T-cell (primary cell): Measurements from ENCODE around the gene CLECL1. TPM values are rescaled to one million over a fixed set of nuclear protein-coding genes. Genes with fewer than 3 reads are reported as not detected.

Experiments used
- ATAC-seq, 4 experiments: fragments of 200-7000 bp in 3 of 4; fragments of 150-1000 bp in 1 of 4; cut with Tn5 transposase; replicated peaks in 1 of 4; 1 replicate in 3 of 4; 2 replicates in 1 of 4; pipeline ENCODE4 v1.10.0; 2021; ENCODE audit warnings: moderate library complexity in 3 of 4, mild to moderate bottlenecking in 2 of 4, moderate number of reproducible peaks in 1 of 4
- CTCF ChIA-PET, 2 donors: fragments of 300-600 bp; sonication (Branson Sonifier 250); formaldehyde crosslinking; loops; one replicate each; lab custom pipeline; 2022; ENCODE audit warnings: antibody characterized with exemption in 2 of 2; lab: Charles Lee
- POLR2A ChIA-PET, 2 donors: fragments of 300-600 bp; sonication (Branson Sonifier 250); formaldehyde crosslinking; loops; one replicate each; lab custom pipeline; 2022; ENCODE audit warnings: antibody characterized with exemption in 2 of 2; lab: Charles Lee
- DNase-seq, 35 experiments: peaks; one replicate each; pipeline versions ENCODE4 v3.0.0 to v3.0.0-alpha.2; 2013 to 2023
- H3K27ac ChIP-seq: one replicate; pipeline ENCODE4 v1.5.1; 2013; ENCODE audit warnings: low read length
- H3K27me3 ChIP-seq, 2 experiments: replicated peaks in 1 of 2; 1 replicate in 1 of 2; 2 replicates in 1 of 2; pipeline versions ENCODE4 v1.6.1 to v1.7.0; 2013; ENCODE audit warnings: low read length in 1 of 2, mixed read lengths in 1 of 2; ENCODE audit not compliant: control insufficient read depth in 2 of 2, insufficient read depth in 2 of 2; ENCODE audit errors: extremely low read depth in 1 of 2
- H3K36me3 ChIP-seq, 2 donors: 1 replicate in 1 of 2; 2 replicates in 1 of 2; pipeline versions ENCODE4 v1.6.1 to v1.7.0; 2013; ENCODE audit warnings: low read length in 1 of 2; ENCODE audit not compliant: control insufficient read depth in 2 of 2, insufficient read depth in 1 of 2; ENCODE audit errors: extremely low read depth in 1 of 2
- H3K4me1 ChIP-seq, 2 experiments: 1 replicate in 1 of 2; 2 replicates in 1 of 2; pipeline versions ENCODE4 v1.6.1 to v1.7.0; 2013; ENCODE audit warnings: low read length in 2 of 2, mixed read lengths in 1 of 2; ENCODE audit not compliant: insufficient read depth in 2 of 2, control insufficient read depth in 1 of 2; ENCODE audit errors: extremely low read depth in 1 of 2
- H3K4me3 ChIP-seq, 2 donors: 1 replicate in 1 of 2; 2 replicates in 1 of 2; pipeline versions ENCODE4 v1.5.1 to v1.7.0; 2013; ENCODE audit warnings: mild to moderate bottlenecking in 2 of 2, low read length in 1 of 2, moderate library complexity in 1 of 2; ENCODE audit not compliant: control insufficient read depth in 1 of 2; ENCODE audit errors: extremely low read depth in 1 of 2
- H3K9me3 ChIP-seq: 2 replicates; pipeline ENCODE4 v1.7.0; 2013
- H3K27ac Mint-ChIP-seq, 2 donors: one replicate each; pipeline ENCODE4 v1.8.0; 2020 to 2021; ENCODE audit warnings: mild to moderate bottlenecking in 2 of 2, mixed read lengths in 2 of 2
- H3K27me3 Mint-ChIP-seq, 2 donors: one replicate each; pipeline ENCODE4 v1.8.0; 2021 to 2022; ENCODE audit warnings: mixed read lengths in 2 of 2
- H3K36me3 Mint-ChIP-seq: one replicate; pipeline ENCODE4 v1.8.0; 2021; ENCODE audit warnings: mixed read lengths
- H3K4me1 Mint-ChIP-seq, 3 donors: one replicate each; pipeline ENCODE4 v1.8.0; 2020 to 2022; ENCODE audit warnings: mixed read lengths in 3 of 3, mild to moderate bottlenecking in 1 of 3
- H3K4me3 Mint-ChIP-seq, 3 donors: one replicate each; pipeline ENCODE4 v1.8.0; 2020 to 2022; ENCODE audit warnings: mild to moderate bottlenecking in 3 of 3, mixed read lengths in 3 of 3, moderate library complexity in 3 of 3
- H3K9me3 Mint-ChIP-seq, 3 donors: one replicate each; pipeline ENCODE4 v1.8.0; 2020 to 2022; ENCODE audit warnings: mixed read lengths in 3 of 3
- WGBS: methylation state at CpG from one replicate; pipeline ENCODE4 v1.1.5; 2013; ENCODE audit warnings: missing lambda C conversion rate; ENCODE audit not compliant: insufficient coverage; 5-methylcytosine and 5-hydroxymethylcytosine counted together
- total RNA-seq, 35 experiments: library from RNA in 6 of 35; stranded (reverse) in 6 of 35; fragments of 120-200 nt in 1 of 35; gene quantifications; one replicate each; pipeline versions ENCODE4 v1.2.1 to v1.2.4 and lab custom pipeline; 2013 to 2026

The CLECL1 gene
- total RNA-seq, 5 donors from 2014 or later (not counting 1 experiment from before 2014, with no cell fraction given), result 1.1 to 4.4 (median 2.9) TPM

- Histone ChIP-seq H3K4me3 (no peak overlapping the region), H3K9me3 (no peaks in the 10 kb centered on the region), H3K27ac (no peak overlapping the region), H3K4me1 (peaks cover 3 to 5% of the 10 kb centered on the region in 2 experiments), H3K36me3 (no peaks in the 10 kb centered on the region), H3K27me3 (no peaks in the 10 kb centered on the region)
- H3K4me3 Mint-ChIP-seq, result no peak overlapping the region
- CTCF ChIA-PET, result interaction anchor here in 1 of 2 donors (0.6 to 0.7 kb wide), 2 partner anchors 15 to 127 kb away, joined by 3 to 4 read pairs; no protein-coding TSS in a partner anchor
- H3K9me3 Mint-ChIP-seq, result no peaks in the 10 kb centered on the region
- no peaks in the 10 kb centered on the region for H3K27me3 Mint-ChIP-seq
- POLR2A ChIA-PET, result no interaction called here
- peaks cover 10 to 20% (median 15%) of the 10 kb centered on the region in 3 donors for H3K4me1 Mint-ChIP-seq
- H3K27ac Mint-ChIP-seq, result no peak overlapping the region
- no peaks in the 10 kb centered on the region for H3K36me3 Mint-ChIP-seq
- no peak for DNase-seq
- no peak for ATAC-seq
These were observed 3.8 kb downstream of the CLECL1 start for GRCh38 chr12:9729082-9729481.

GRCh38 chr12:9727813-9728212, 5.1 kb downstream of the CLECL1 start:
- ChIA-PET CTCF (interaction anchor here (0.6 to 1.6 kb wide), 2 partner anchors 15 to 20 kb away, joined by 3 to 5 read pairs; no protein-coding TSS in a partner anchor), POLR2A (interaction anchor here in 1 of 2 donors (0.6 kb wide), 1 partner anchor 468 kb away, joined by 6 read pairs; no protein-coding TSS in a partner anchor)
- Histone ChIP-seq H3K27ac (no peak overlapping the region), H3K4me3 (no peak overlapping the region), H3K27me3 (no peaks in the 10 kb centered on the region), H3K36me3 (no peaks in the 10 kb centered on the region), H3K9me3 (no peaks in the 10 kb centered on the region), H3K4me1 (peaks cover under 1 to 2% of the 10 kb centered on the region in 2 experiments)
- H3K36me3 Mint-ChIP-seq, result peaks cover 3% of the 10 kb centered on the region
- no peak overlapping the region for H3K4me3 Mint-ChIP-seq
- H3K9me3 Mint-ChIP-seq, result no peaks in the 10 kb centered on the region
- peaks cover 0 to 4% of the 10 kb centered on the region in 2 donors for H3K27me3 Mint-ChIP-seq
- WGBS, result no CpG with 5 or more reads among the region's 1 CpG
- ATAC-seq (no peak), DNase-seq (no peak)
- H3K27ac Mint-ChIP-seq, result no peak overlapping the region
- peaks cover 10 to 14% (median 14%) of the 10 kb centered on the region in 3 donors for H3K4me1 Mint-ChIP-seq

GRCh38 chr12:9725213-9725870, 7.6 kb downstream of the CLECL1 start:
- Mint-ChIP-seq H3K4me1 (peaks cover 3 to 15% (median 15%) of the 10 kb centered on the region in 3 donors), H3K4me3 (no peak overlapping the region), H3K27me3 (peaks cover 0 to 4% of the 10 kb centered on the region in 2 donors), H3K9me3 (no peaks in the 10 kb centered on the region), H3K27ac (no peak overlapping the region), H3K36me3 (peaks cover 3% of the 10 kb centered on the region)
- Histone ChIP-seq H3K27ac (no peak overlapping the region), H3K27me3 (no peaks in the 10 kb centered on the region), H3K4me3 (no peak overlapping the region), H3K9me3 (no peaks in the 10 kb centered on the region), H3K36me3 (no peaks in the 10 kb centered on the region), H3K4me1 (peaks cover 0 to 4% of the 10 kb centered on the region in 2 experiments)
- no CpG with 5 or more reads among the region's 2 CpGs for WGBS
- no peak for DNase-seq
- POLR2A ChIA-PET, result interaction anchor here (0.5 to 1.2 kb wide), 5 partner anchors 7 to 48 kb away, joined by 3 to 8 read pairs (median 3); partner anchors contain the start of gene CLECL1 (in 1 of the 2)
- no peak for ATAC-seq
- CTCF ChIA-PET, result interaction anchor here in 1 of 2 donors (1.0 to 2.1 kb wide), 2 partner anchors 17 to 18 kb away, joined by 5 to 6 read pairs; no protein-coding TSS in a partner anchor

- H3K27ac Mint-ChIP-seq, result no peak overlapping the region
- H3K36me3 ChIP-seq, result no peaks in the 10 kb centered on the region
These were observed 8.9 kb downstream of the CLECL1 start for GRCh38 chr12:9724023-9724422.

GRCh38 chr12:9721394-9722092, 11.4 kb downstream of the CLECL1 start:
- Mint-ChIP-seq H3K9me3 (no peaks in the 10 kb centered on the region), H3K27ac (no peak overlapping the region), H3K4me1 (peaks cover 3 to 19% (median 15%) of the 10 kb centered on the region in 3 donors), H3K27me3 (peaks cover 0 to 4% of the 10 kb centered on the region in 2 donors), H3K36me3 (peaks cover 3% of the 10 kb centered on the region), H3K4me3 (no peak overlapping the region)
- H3K4me3 ChIP-seq, result no peak overlapping the region
- no peak overlapping the region for H3K27ac ChIP-seq
- H3K27me3 ChIP-seq, result no peaks in the 10 kb centered on the region
- no peak for ATAC-seq
- H3K4me1 ChIP-seq, result peaks cover 0 to 4% of the 10 kb centered on the region in 2 experiments
- WGBS, result 100% methylated on average over 1 of the region's 5 CpGs
- ChIA-PET POLR2A (interaction anchor here (0.5 to 0.9 kb wide), 4 partner anchors 16 to 176 kb away, joined by 3 to 6 read pairs (median 3); no protein-coding TSS in a partner anchor), CTCF (interaction anchor here (0.5 to 1.7 kb wide), 4 partner anchors 16 to 219 kb away, joined by 4 to 10 read pairs (median 4); no protein-coding TSS in a partner anchor)
- H3K9me3 ChIP-seq, result no peaks in the 10 kb centered on the region
- H3K36me3 ChIP-seq, result no peaks in the 10 kb centered on the region
- DNase-seq, result no peak

More at GRCh38 chr12:9724023-9724422, 8.9 kb downstream of the CLECL1 start:
- POLR2A ChIA-PET, result interaction anchor here in 1 of 2 donors (1.2 kb wide), 1 partner anchor 9 kb away, joined by 3 read pairs; the partner anchor contains the start of gene CLECL1
- Histone ChIP-seq H3K27ac (no peak overlapping the region), H3K27me3 (no peaks in the 10 kb centered on the region), H3K9me3 (no peaks in the 10 kb centered on the region), H3K4me1 (peaks cover 0 to 4% of the 10 kb centered on the region in 2 experiments), H3K4me3 (no peak overlapping the region)
- ATAC-seq (no peak), DNase-seq (no peak)
- peaks cover 3 to 15% (median 15%) of the 10 kb centered on the region in 3 donors for H3K4me1 Mint-ChIP-seq
- CTCF ChIA-PET, result interaction anchor here in 1 of 2 donors (0.7 to 2.1 kb wide), 2 partner anchors 16 to 19 kb away, joined by 4 to 6 read pairs; no protein-coding TSS in a partner anchor
- peaks cover 3% of the 10 kb centered on the region for H3K36me3 Mint-ChIP-seq
- no peak overlapping the region for H3K4me3 Mint-ChIP-seq
- no CpG with 5 or more reads among the region's 1 CpG for WGBS
- no peaks in the 10 kb centered on the region for H3K9me3 Mint-ChIP-seq
- peaks cover 0 to 4% of the 10 kb centered on the region in 2 donors for H3K27me3 Mint-ChIP-seq

GRCh38 chr12:9719790-9720189, 13.1 kb downstream of the CLECL1 start:
- no peak overlapping the region for H3K27ac Mint-ChIP-seq
- peaks cover 0 to 4% of the 10 kb centered on the region in 2 donors for H3K27me3 Mint-ChIP-seq
- DNase-seq (no peak), ATAC-seq (no peak)
- peaks cover 3% of the 10 kb centered on the region for H3K36me3 Mint-ChIP-seq
- H3K4me3 ChIP-seq, result no peak overlapping the region
- H3K36me3 ChIP-seq, result no peaks in the 10 kb centered on the region
- no peaks in the 10 kb centered on the region for H3K9me3 Mint-ChIP-seq
- H3K9me3 ChIP-seq, result no peaks in the 10 kb centered on the region
- peaks cover 7 to 35% (median 24%) of the 10 kb centered on the region in 3 donors for H3K4me1 Mint-ChIP-seq
- ChIA-PET CTCF (no interaction called here), POLR2A (no interaction called here)
- no peaks in the 10 kb centered on the region for H3K27me3 ChIP-seq
- no peak overlapping the region for H3K27ac ChIP-seq
- H3K4me1 ChIP-seq, result peaks cover 0 to 4% of the 10 kb centered on the region in 2 experiments
- no CpG with 5 or more reads among the region's 1 CpG for WGBS
- no peak overlapping the region for H3K4me3 Mint-ChIP-seq
